Measurements from ENCODE around the gene FARP2. TPM values are rescaled to one million over a fixed set of nuclear protein-coding genes. Genes with fewer than 3 reads are reported as not detected.

FARP2 gene
- total RNA-seq, 1 donor, result 41.3 TPM

- TF ChIP-seq, protein P1, sequence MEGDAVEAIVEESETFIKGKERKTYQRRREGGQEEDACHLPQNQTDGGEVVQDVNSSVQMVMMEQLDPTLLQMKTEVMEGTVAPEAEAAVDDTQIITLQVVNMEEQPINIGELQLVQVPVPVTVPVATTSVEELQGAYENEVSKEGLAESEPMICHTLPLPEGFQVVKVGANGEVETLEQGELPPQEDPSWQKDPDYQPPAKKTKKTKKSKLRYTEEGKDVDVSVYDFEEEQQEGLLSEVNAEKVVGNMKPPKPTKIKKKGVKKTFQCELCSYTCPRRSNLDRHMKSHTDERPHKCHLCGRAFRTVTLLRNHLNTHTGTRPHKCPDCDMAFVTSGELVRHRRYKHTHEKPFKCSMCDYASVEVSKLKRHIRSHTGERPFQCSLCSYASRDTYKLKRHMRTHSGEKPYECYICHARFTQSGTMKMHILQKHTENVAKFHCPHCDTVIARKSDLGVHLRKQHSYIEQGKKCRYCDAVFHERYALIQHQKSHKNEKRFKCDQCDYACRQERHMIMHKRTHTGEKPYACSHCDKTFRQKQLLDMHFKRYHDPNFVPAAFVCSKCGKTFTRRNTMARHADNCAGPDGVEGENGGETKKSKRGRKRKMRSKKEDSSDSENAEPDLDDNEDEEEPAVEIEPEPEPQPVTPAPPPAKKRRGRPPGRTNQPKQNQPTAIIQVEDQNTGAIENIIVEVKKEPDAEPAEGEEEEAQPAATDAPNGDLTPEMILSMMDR (IDR thresholded peaks at IDR 0.05; ENCODE audit: extremely low read depth, low read depth, low read length), result no peak
- H3K79me2 ChIP-seq (ENCODE audit: insufficient read depth, low read length), result peaks cover 55% of the 10 kb centered on the region
- H3K27me3 ChIP-seq (ENCODE audit: insufficient read depth, low read length), result no peaks in the 10 kb centered on the region
- peaks cover 25% of the 10 kb centered on the region for H3K36me3 ChIP-seq (ENCODE audit: insufficient read depth, low read length)
- no peaks in the 10 kb centered on the region for H3K9me3 ChIP-seq (ENCODE audit: low read depth, low read length)
- H4K20me1 ChIP-seq (ENCODE audit: insufficient read depth, low read length), result peaks cover 33% of the 10 kb centered on the region
- no peak overlapping the region for H3K4me3 ChIP-seq (ENCODE audit: insufficient read depth, low read length)
- H3K27ac ChIP-seq (ENCODE audit: low read depth, low read length), result no peak overlapping the region
- no peak overlapping the region for H3K4me2 ChIP-seq (ENCODE audit: insufficient read depth, low read length)
- peak; percentile 65 for DNase-seq (ENCODE audit: insufficient read length, low spot score, missing footprints)
- H2AFZ ChIP-seq (ENCODE audit: low read length), result no peak overlapping the region
- no peaks in the 10 kb centered on the region for H3K4me1 ChIP-seq (ENCODE audit: insufficient read depth, low read length)
Observed at GRCh38 chr2:241500431-241500975, 144.4 kb downstream of the FARP2 start.

- no peak overlapping the region for H3K4me3 ChIP-seq (ENCODE audit: insufficient read depth, low read length)
- no peak overlapping the region for H3K4me2 ChIP-seq (ENCODE audit: insufficient read depth, low read length)
- H3K36me3 ChIP-seq (ENCODE audit: insufficient read depth, low read length), result peaks cover 19% of the 10 kb centered on the region
- no peak overlapping the region for H3K27ac ChIP-seq (ENCODE audit: low read depth, low read length)
- no peak overlapping the region for H2AFZ ChIP-seq (ENCODE audit: low read length)
- DNase-seq (ENCODE audit: insufficient read length, low spot score, missing footprints), result peak; percentile 73
- no peaks in the 10 kb centered on the region for H3K27me3 ChIP-seq (ENCODE audit: insufficient read depth, low read length)
- peaks cover 61% of the 10 kb centered on the region for H3K79me2 ChIP-seq (ENCODE audit: insufficient read depth, low read length)
- no peaks in the 10 kb centered on the region for H3K4me1 ChIP-seq (ENCODE audit: insufficient read depth, low read length)
- no peaks in the 10 kb centered on the region for H3K9me3 ChIP-seq (ENCODE audit: low read depth, low read length)
- H4K20me1 ChIP-seq (ENCODE audit: insufficient read depth, low read length), result peaks cover 39% of the 10 kb centered on the region
- TF ChIP-seq, protein P1 (IDR thresholded peaks at IDR 0.05; ENCODE audit: extremely low read depth, low read depth, low read length), result no peak
Observed at GRCh38 chr2:241501099-241501541, 145.0 kb downstream of the FARP2 start.

- H3K4me2 ChIP-seq (ENCODE audit: insufficient read depth, low read length), result no peak overlapping the region
- no peak for DNase-seq (ENCODE audit: insufficient read length, low spot score, missing footprints)
- H2AFZ ChIP-seq (ENCODE audit: low read length), result no peak overlapping the region
- H3K36me3 ChIP-seq (ENCODE audit: insufficient read depth, low read length), result peaks cover 17% of the 10 kb centered on the region
- no peak overlapping the region for H3K4me3 ChIP-seq (ENCODE audit: insufficient read depth, low read length)
- TF ChIP-seq, protein P1 (IDR thresholded peaks at IDR 0.05; ENCODE audit: extremely low read depth, low read depth, low read length), result no peak
- no peak overlapping the region for H3K27ac ChIP-seq (ENCODE audit: low read depth, low read length)
- H3K9me3 ChIP-seq (ENCODE audit: low read depth, low read length), result no peaks in the 10 kb centered on the region
- no peaks in the 10 kb centered on the region for H3K27me3 ChIP-seq (ENCODE audit: insufficient read depth, low read length)
- peaks cover 39% of the 10 kb centered on the region for H4K20me1 ChIP-seq (ENCODE audit: insufficient read depth, low read length)
- H3K4me1 ChIP-seq (ENCODE audit: insufficient read depth, low read length), result no peaks in the 10 kb centered on the region
- peaks cover 65% of the 10 kb centered on the region for H3K79me2 ChIP-seq (ENCODE audit: insufficient read depth, low read length)
Observed at GRCh38 chr2:241501551-241501950, 145.5 kb downstream of the FARP2 start.

DNA sequence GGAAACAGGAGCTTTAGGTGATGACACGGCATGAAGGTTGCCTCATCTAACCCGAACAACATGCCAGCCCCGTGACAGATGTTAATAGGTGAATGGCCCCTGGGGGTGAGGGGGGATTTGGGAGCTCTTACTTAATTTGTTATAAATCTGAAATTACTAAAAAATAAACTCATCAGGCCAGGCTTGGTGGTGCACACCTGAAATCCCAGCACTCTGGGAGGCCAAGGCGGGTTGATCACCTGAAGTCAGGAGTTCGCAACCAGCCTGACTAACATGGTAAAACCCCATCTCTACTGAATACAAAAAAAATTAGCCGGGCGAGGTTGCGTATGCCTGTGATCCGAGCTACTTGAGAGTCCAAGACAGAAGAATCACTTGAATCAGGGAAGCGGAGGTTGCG is 146.2 kb downstream of the FARP2 start:
- H3K36me3 ChIP-seq (ENCODE audit: insufficient read depth, low read length), result peaks cover 10% of the 10 kb centered on the region
- peaks cover 43% of the 10 kb centered on the region for H4K20me1 ChIP-seq (ENCODE audit: insufficient read depth, low read length)
- no peak overlapping the region for H3K4me2 ChIP-seq (ENCODE audit: insufficient read depth, low read length)
- DNase-seq (ENCODE audit: insufficient read length, low spot score, missing footprints), result peak; percentile 26
- no peak overlapping the region for H3K27ac ChIP-seq (ENCODE audit: low read depth, low read length)
- H3K4me1 ChIP-seq (ENCODE audit: insufficient read depth, low read length), result peaks cover 7% of the 10 kb centered on the region
- TF ChIP-seq, protein P1 (IDR thresholded peaks at IDR 0.05; ENCODE audit: extremely low read depth, low read depth, low read length), result no peak
- H3K9me3 ChIP-seq (ENCODE audit: low read depth, low read length), result no peaks in the 10 kb centered on the region
- no peak overlapping the region for H2AFZ ChIP-seq (ENCODE audit: low read length)
- peaks cover 72% of the 10 kb centered on the region for H3K79me2 ChIP-seq (ENCODE audit: insufficient read depth, low read length)
- H3K27me3 ChIP-seq (ENCODE audit: insufficient read depth, low read length), result no peaks in the 10 kb centered on the region
- H3K4me3 ChIP-seq (ENCODE audit: insufficient read depth, low read length), result no peak overlapping the region
